ENCODE results near the gene BIN2.

The BIN2 gene

DNA sequence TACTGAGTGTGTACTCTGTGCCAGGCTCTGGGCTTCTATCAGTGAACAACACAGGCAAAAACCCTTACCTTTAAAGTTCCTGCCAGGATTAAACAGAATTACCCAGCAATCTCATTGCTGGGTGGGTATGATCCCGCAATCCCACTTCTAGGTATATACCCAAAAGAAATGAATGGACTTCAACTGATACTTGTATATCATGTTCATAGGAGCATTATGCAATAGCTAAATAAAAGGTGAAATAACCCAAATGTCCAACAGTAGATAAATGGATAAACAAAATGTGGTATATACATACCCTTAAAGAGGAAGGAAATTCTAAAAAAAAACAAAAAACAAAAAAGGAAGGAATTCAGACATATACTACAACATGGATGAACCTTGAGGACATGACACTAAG, 70.7 kb downstream of the BIN2 start:
- no peak for DNase-seq (ENCODE audit: low spot score)

DNA sequence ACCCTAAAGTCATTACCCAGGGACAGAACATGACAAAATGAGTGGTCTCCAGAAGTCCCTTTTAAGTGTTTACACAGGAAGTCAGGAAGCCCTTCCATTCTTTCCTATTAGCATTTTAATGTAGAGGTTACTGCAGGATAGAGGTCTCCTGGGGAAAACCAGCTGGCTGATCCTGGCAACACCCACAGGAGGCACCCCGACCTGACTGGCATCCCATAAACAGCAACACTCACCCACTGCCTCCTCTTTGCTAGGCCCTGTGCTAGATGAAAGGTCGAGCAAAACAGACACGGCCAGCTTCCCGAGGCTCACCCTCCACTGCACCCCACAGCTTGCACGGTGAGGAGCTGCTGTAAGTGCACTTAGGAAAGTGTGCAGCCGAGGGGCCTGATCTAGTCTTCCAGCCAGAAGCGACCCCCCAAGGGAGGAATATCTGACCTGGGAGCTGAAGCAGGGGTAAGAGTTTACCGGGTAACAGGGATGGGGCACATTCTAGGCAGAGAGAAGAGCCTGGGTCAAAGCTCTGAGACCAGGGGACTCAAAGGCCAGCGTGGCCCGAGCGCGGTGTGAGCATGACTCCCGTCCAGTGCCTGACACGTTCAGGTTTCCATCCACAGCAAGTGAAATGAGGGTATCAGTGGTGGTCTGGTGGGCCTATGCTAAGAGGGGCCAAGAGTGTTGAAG, 76.3 kb downstream of the BIN2 start:
- no peak for DNase-seq (ENCODE audit: low spot score)

DNA sequence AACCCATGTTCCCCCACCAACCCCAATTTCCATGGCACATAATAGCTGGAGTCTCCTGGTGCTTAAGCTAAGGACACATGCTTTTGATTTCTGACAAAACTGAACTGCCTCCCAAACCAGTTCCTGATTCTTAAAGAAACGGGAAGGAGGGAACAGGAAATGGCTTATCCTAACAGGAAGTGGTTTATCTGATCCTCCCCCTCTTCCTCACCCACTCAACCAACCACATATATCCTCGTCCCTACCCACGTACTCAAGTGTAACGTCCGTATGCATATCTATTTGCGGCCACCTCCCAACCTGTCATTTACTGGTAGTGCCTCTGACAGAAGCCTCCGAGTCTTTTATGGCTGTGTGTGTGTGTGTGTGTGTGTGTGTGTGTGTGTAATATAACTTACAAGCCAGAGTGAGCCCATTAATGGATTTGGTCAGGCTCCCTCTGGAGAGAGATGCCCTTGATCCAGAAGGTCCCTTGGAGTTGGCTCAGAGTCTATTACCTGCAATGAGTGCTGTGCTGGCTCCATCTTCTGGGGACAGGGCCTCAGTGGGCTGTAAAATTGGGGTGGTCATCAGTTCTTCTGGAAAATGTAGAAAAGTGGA, 77.6 kb downstream of the BIN2 start:
- DNase-seq (ENCODE audit: low spot score): no peak

DNA sequence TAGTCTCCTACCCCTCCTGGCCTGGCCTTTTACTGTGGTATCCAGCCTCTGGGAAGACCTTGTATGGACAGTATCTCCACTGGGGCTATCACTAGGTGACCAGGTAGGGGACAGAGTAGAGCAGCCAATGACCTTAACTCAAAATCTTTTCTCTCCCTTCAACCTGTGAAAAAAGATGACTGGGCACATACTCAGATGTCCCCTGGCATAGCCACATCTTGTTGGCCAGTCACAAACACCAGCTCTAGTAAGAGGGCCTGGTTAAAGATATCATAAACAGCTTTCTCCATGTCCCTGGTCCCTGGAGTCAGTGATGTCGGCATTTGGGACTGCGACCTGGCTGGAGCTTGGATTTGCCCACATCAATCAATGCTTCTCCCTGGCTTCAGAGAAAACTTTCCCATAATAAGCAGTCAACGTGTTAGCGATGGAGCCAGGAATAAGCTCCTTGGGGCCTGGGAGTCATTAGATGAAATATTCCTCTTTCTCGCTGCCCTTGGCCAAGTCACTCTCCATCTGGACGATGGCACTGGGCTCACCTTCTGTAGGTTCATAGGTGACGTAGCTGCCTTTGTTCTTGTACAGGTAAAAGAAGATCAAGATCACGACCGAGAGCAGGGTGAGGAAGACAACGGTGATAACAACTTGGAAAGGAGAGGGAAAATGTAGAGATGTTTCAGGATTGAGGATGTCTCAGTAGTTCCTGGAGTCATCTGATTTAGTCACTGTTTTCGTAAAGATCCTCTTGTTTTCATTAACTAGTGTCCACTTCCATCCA, 78.3 kb downstream of the BIN2 start:
- no peak for DNase-seq (ENCODE audit: low spot score)

DNA sequence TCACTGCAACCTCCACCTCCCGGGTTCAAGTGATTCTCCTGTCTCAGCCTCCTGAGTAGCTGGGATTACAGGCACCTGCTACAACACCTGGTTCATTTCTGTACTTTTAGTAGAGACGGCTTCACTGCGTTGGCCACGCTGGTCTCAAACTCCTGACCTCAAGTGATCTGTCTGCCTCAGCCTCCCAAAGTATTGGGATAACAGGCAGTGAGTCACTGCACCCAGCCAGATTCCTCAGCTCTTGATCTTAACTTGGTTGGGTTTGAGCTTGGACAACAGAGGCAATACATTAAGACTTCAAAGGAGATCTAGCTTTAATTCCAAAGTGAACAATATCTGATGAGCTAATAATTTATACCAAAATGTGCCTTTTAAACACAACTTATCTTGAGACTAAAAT, 79.7 kb downstream of the BIN2 start:
- no peak for DNase-seq (ENCODE audit: low spot score)

DNA sequence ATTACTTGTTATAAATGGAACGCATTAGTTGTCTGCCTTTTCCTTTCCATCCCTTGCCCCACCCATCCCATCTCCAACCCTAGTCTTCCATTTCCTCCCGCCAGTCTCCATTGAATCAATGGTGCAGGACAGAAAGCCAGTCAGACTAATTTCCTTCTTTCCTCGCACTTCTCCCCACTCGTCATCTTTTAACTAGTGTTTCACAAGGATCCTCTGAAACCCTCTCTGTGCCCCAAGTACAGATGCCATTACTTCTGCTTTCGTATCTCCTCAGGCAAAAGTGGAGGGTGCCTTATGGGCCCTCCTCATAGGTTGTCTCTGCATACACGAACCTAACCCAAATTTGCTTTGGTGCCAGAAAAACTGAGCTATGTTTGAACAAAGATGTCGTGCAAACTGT, 81.1 kb downstream of the BIN2 start:
- no peak for DNase-seq (ENCODE audit: low spot score)

DNA sequence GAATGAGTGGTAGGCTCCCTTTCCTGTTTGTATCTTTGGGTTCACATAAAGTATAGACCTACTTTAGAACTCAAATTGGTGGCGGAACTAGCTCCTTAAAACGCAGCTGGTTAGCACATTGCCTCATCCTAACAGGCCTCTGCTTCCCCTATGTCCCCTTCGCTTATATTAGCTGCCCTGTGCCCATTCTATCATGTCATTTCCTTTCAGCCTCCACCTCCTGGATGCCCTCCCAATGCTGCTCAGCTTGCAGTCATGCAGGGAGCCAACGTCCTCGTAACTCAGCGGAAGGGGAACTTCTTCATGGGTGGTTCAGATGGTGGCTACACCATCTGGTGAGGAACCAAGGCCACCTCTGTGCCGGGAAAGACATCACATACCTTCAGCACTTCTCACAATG, 81.9 kb downstream of the BIN2 start:
- DNase-seq (ENCODE audit: low spot score): no peak

DNA sequence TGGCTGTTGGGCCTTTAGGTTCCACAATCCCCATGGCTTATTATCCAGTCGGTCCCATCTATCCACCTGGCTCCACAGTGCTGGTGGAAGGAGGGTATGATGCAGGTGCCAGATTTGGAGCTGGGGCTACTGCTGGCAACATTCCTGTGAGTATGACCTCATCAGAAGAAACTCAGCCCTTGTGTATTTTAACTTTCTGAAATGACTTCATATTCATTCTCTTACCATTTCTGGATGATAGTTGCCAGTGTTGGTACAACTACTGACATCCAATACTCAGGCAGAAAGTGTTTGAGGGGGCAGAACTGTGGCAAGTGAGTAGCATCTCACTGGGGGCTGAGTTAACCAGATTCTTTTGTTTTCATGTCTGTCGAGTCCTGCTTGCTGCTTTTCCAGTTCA, 83.0 kb downstream of the BIN2 start:
- DNase-seq (ENCODE audit: low spot score): no peak

DNA sequence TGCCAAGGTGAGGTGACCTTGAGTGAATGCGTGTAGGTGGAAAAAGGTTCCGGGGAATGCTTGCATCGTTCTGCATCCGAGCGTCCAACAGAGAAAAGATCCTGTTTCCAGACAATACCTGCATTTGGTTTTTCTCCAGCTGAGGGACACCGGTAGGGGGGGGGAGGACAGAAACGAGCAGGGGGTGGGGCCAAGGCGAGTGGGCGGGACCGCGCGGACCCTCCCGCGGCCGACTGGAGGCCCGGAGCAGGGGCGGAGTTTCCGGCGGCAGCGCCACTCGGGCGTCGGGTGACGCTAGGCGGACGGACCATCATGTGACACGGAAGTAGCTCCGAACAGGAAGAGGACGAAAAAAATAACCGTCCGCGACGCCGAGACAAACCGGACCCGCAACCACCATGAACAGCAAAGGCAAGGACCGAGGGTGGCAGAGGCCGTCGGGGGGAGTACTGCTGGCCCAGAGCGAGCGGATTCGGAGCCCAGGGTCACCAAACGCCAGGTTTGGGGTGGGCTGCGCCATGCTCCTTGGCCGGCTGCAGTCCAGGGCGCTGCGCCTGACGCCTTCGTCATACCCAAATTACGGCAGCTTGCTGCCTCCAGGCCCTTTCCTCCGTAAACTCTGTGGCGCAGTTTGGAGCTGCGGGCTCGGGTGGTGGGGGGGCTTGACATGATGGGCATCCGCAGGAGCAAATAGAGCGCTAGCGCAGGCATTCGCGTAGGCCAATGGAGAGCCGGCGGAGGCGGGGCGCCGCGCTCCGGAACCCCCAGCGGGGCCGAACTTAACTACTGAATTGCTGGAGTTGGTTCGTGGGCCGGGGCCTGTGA, 85.3 kb downstream of the BIN2 start, which contains the start of gene DAZAP2:
TSS of gene DAZAP2 (plus strand) at position 317 of the 825 bp plus-strand sequence. CDS start at position 399, 82 bp downstream.
- peak; percentile 94 for DNase-seq (ENCODE audit: low spot score)

DNA sequence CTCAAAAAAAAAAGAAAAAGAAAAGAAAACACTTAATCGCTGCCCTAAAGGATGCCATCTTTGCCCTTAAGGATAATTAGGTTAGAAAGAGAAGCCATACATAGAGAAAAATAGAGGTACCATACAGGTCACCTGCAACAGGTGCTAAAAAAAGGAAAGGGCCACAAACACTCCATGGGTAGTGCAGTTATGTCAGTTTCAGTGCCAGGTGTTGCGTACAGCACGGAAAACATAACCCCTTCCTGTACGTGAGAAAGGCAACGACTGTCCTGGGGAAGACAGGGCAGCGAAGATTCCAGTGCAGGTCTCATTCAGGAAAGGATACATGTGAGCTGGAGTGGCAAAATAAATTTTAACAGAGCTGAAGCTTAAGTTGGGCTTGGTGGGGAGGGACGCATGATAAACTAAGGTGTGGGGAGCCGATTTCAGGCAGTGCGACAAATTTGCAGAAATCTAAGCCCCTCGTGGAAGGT, 85.9 kb downstream of the BIN2 start:
- no peak for DNase-seq (ENCODE audit: low spot score)

DNA sequence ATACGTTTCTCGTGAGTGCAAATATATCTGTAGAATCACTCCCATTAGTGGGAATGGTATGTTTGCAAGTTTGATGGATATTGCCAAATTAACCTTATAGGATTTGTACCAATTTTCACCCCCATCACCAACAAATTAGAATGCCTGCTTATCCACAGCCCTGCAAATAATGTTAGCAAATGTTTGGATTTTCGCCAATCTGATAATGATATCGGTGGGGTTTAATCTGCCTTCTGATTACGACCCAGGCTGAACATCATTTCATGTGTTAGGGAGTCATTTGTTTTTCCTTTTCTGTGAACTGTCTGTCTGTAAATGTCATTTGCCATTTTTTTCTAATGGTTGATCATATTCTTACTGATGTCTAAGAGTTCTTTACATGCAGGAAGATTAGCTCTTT, 89.4 kb downstream of the BIN2 start:
- DNase-seq (ENCODE audit: low spot score): no peak

DNA sequence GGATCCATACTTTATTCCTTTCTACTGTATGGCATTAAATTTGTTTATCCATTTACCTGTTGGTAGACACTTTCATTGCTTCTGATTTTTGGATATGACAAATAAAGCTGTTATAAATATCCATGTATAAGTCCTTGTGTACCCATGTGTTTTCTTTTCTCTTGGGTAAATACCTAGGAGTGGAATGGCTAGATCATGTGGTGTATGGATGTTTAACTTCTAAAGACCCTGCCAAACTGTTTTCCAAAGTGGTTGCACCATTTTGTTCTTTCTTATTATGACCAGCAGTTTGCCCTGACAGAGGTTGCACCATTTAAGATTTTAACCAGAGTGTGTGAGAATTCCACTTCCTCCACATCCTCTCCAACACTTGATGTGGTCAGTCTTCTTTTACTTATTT, 91.3 kb downstream of the BIN2 start:
- no peak for DNase-seq (ENCODE audit: low spot score)
